Muscle of leg (tissue), 11 donors: ENCODE results near the gene SHC1. TPM values are rescaled to one million over a fixed set of nuclear protein-coding genes. Genes with fewer than 3 reads are reported as not detected.
"Not testable (repeated sequence)": the region's sequence is repeated elsewhere in the genome, so short reads cannot be mapped to it uniquely, and the experiment has no call there.

ENCODE experiments used
- DNase-seq: peaks from one replicate; pipeline ENCODE4 v3.0.0; 2013
- H3K27ac ChIP-seq: one replicate; pipeline ENCODE4 v1.5.1; 2013; ENCODE audit warnings: mild to moderate bottlenecking, low read length, control low read depth
- H3K27me3 ChIP-seq: one replicate; pipeline ENCODE4 v1.6.1; 2013; ENCODE audit warnings: low read length; ENCODE audit not compliant: control insufficient read depth, insufficient read depth
- H3K36me3 ChIP-seq: one replicate; pipeline ENCODE4 v1.6.1; 2013; ENCODE audit warnings: low read length; ENCODE audit not compliant: control insufficient read depth, insufficient read depth
- H3K4me1 ChIP-seq: one replicate; pipeline ENCODE4 v1.6.1; 2013; ENCODE audit warnings: low read length; ENCODE audit not compliant: control insufficient read depth, insufficient read depth
- H3K4me3 ChIP-seq: one replicate; pipeline ENCODE4 v1.5.1; 2013; ENCODE audit warnings: low read length, control low read depth
- H3K9me3 ChIP-seq: replicated peaks from 2 replicates; pipeline ENCODE4 v1.6.1; 2013; ENCODE audit warnings: low read depth, low read length; ENCODE audit not compliant: control insufficient read depth
- WGBS: methylation state at CpG from one replicate; pipeline ENCODE4 v1.1.5; 2013; ENCODE audit warnings: missing lambda C conversion rate; ENCODE audit not compliant: insufficient coverage; 5-methylcytosine and 5-hydroxymethylcytosine counted together
- polyA plus RNA-seq, 8 donors: library from polyadenylated mRNA; unstranded; fragments of 120-200 nt; gene quantifications; one replicate each; pipeline versions ENCODE4 v1.2.1 to v1.2.3, GENCODE V29; 2013; ENCODE audit warnings: inconsistent platforms in 1 of 8, low replicate concordance in 1 of 8; ENCODE audit not compliant: insufficient read length in 8 of 8, insufficient read depth in 1 of 8
- total RNA-seq: library from RNA; stranded (reverse); fragments of 120-200 nt; gene quantifications from one replicate; pipeline ENCODE4 v1.2.4, GENCODE V29; 2013

SHC1 gene
- total and polyA plus RNA-seq, 9 donors: 59.3 to 118 (median 90.1) TPM

- Histone ChIP-seq H3K9me3 (no peaks in the 10 kb centered on the region), H3K27ac (peak overlapping the region; percentile 96), H3K4me3 (peak overlapping the region; percentile 86), H3K4me1 (peaks cover 64% of the 10 kb centered on the region), H3K36me3 (no peaks in the 10 kb centered on the region), H3K27me3 (no peaks in the 10 kb centered on the region)
- DNase-seq: peak; percentile 100
- 0% methylated on average over 7 of the region's 38 CpGs for WGBS
Measured at GRCh38 chr1:155001675-155002463, 31.3 kb upstream of the SHC1 start.

GRCh38 chr1:155001425-155001674, 30.8 kb upstream of the SHC1 start:
- 0% methylated on average over 4 of the region's 11 CpGs for WGBS
- DNase-seq: no peak
- H3K4me1 ChIP-seq: peaks cover 61% of the 10 kb centered on the region
- no peaks in the 10 kb centered on the region for H3K9me3 ChIP-seq
- no peaks in the 10 kb centered on the region for H3K27me3 ChIP-seq
- peak overlapping the region; percentile 96 for H3K27ac ChIP-seq
- H3K4me3 ChIP-seq: peak overlapping the region; percentile 86
- no peaks in the 10 kb centered on the region for H3K36me3 ChIP-seq

GRCh38 chr1:155000726-155001424, 30.3 kb upstream of the SHC1 start:
- DNase-seq: peak; percentile 97
- WGBS: under 1% methylated on average over 19 of the region's 43 CpGs

GRCh38 chr1:155000411-155000725, 29.8 kb upstream of the SHC1 start:
- WGBS: 0% methylated on average over 6 of the region's 13 CpGs
- H3K4me1 ChIP-seq: peaks cover 51% of the 10 kb centered on the region
- no peaks in the 10 kb centered on the region for H3K9me3 ChIP-seq
- no peaks in the 10 kb centered on the region for H3K27me3 ChIP-seq
- peak overlapping the region; percentile 86 for H3K4me3 ChIP-seq
- peak overlapping the region; percentile 96 for H3K27ac ChIP-seq
- peak; percentile 62 for DNase-seq
- no peaks in the 10 kb centered on the region for H3K36me3 ChIP-seq

More at GRCh38 chr1:155000726-155001424, 30.3 kb upstream of the SHC1 start:
- H3K36me3 ChIP-seq: no peaks in the 10 kb centered on the region
- peak overlapping the region; percentile 96 for H3K27ac ChIP-seq
- H3K27me3 ChIP-seq: no peaks in the 10 kb centered on the region
- H3K4me1 ChIP-seq: peaks cover 56% of the 10 kb centered on the region
- H3K9me3 ChIP-seq: no peaks in the 10 kb centered on the region
- peak overlapping the region; percentile 86 for H3K4me3 ChIP-seq

GRCh38 chr1:154999571-155000410, 29.2 kb upstream of the SHC1 start:
- Histone ChIP-seq H3K27ac (peak overlapping the region; percentile 96), H3K36me3 (no peaks in the 10 kb centered on the region), H3K27me3 (no peaks in the 10 kb centered on the region), H3K4me3 (peak overlapping the region; percentile 86), H3K4me1 (peaks cover 47% of the 10 kb centered on the region), H3K9me3 (no peaks in the 10 kb centered on the region)
- under 1% methylated on average over 39 of the region's 50 CpGs for WGBS
- no peak for DNase-seq

- H3K27ac ChIP-seq: peak overlapping the region; percentile 96
- H3K4me3 ChIP-seq: peak overlapping the region; percentile 86
- no peaks in the 10 kb centered on the region for H3K27me3 ChIP-seq
- DNase-seq: peak; percentile 86
- no peaks in the 10 kb centered on the region for H3K36me3 ChIP-seq
- 11% methylated on average over 18 of the region's 40 CpGs for WGBS
- peaks cover 39% of the 10 kb centered on the region for H3K4me1 ChIP-seq
- no peaks in the 10 kb centered on the region for H3K9me3 ChIP-seq
Measured at GRCh38 chr1:154998818-154999570, 28.4 kb upstream of the SHC1 start.

GRCh38 chr1:154998201-154998780, 27.7 kb upstream of the SHC1 start:
- no peaks in the 10 kb centered on the region for H3K9me3 ChIP-seq
- H3K4me1 ChIP-seq: peaks cover 33% of the 10 kb centered on the region
- no peak overlapping the region for H3K27ac ChIP-seq
- H3K27me3 ChIP-seq: no peaks in the 10 kb centered on the region
- H3K4me3 ChIP-seq: no peak overlapping the region
- no peak for DNase-seq
- no peaks in the 10 kb centered on the region for H3K36me3 ChIP-seq
- 72% methylated on average over 8 of the region's 16 CpGs for WGBS

- Histone ChIP-seq H3K4me3 (no peak overlapping the region), H3K27me3 (no peaks in the 10 kb centered on the region), H3K9me3 (no peaks in the 10 kb centered on the region), H3K4me1 (peaks cover 27% of the 10 kb centered on the region), H3K27ac (no peak overlapping the region), H3K36me3 (no peaks in the 10 kb centered on the region)
- 89% methylated on average over 10 of the region's 15 CpGs for WGBS
- no peak for DNase-seq
Measured at GRCh38 chr1:154996966-154997701, 26.6 kb upstream of the SHC1 start.

- not testable (repeated sequence) for H3K27ac ChIP-seq, H3K9me3 ChIP-seq, H3K36me3 ChIP-seq, H3K4me3 ChIP-seq, H3K27me3 ChIP-seq
- WGBS: no CpG with 5 or more reads among the region's 13 CpGs
- peaks cover 17% of the 10 kb centered on the region for H3K4me1 ChIP-seq
- DNase-seq: peak; percentile 76
Measured at GRCh38 chr1:154995301-154995983, 24.9 kb upstream of the SHC1 start.
